Measurements from ENCODE around the gene SCN9A. TPM values are rescaled to one million over a fixed set of nuclear protein-coding genes. Genes with fewer than 3 reads are reported as not detected.

Gene SCN9A
- total RNA-seq, 2 experiments from 2014 or later: not detected

DNA sequence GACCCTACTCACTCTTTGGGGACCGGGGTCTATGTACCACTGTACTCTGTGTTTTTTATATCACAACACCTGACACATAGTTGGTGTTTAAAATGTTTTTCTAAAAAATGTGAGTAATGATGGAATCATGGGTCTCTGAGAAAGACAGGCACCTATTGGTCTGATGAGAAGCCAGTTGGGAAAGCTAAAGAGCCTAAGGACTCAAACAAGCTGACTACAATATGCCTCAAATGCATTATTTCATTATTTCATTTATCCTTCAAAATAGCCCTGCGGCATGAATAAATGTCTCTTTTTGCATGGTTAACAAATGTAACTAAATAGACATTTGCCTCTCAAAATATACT is 145.0 kb downstream of the SCN9A start:
- intact Hi-C loops (cut with micrococcal nuclease; ENCODE audit: unreplicated experiment): no loop called here
- no TSS peak for BruUV-seq (replicated peaks)
- Histone ChIP-seq H3K4me3 (ENCODE audit: low read depth, low read length, poor library complexity, severe bottlenecking) (no peak overlapping the region), H3K79me2 (ENCODE audit: insufficient read depth, low read depth, low read length) (no peaks in the 10 kb centered on the region), H2AFZ (ENCODE audit: low read length) (no peak overlapping the region), H3K9me2 (ENCODE audit: insufficient read depth, low read length) (no peaks in the 10 kb centered on the region), H3K4me1 (ENCODE audit: insufficient read depth, low read length, poor library complexity, severe bottlenecking) (no peaks in the 10 kb centered on the region), H3K36me3 (ENCODE audit: insufficient read depth, low read length) (no peaks in the 10 kb centered on the region), H4K20me1 (ENCODE audit: insufficient read depth, low read length) (no peaks in the 10 kb centered on the region), H3K27ac (ENCODE audit: low read depth, low read length, poor library complexity, severe bottlenecking) (no peak overlapping the region), H3K9me3 (ENCODE audit: low read length) (no peaks in the 10 kb centered on the region), H3K4me2 (ENCODE audit: low read length) (no peak overlapping the region)
- TF ChIP-seq EZH2phosphoT487 (IDR thresholded peaks at IDR 0.05; ENCODE audit: borderline replicate concordance, low read depth, low read length): no peak
- TF ChIP-seq, protein P1, sequence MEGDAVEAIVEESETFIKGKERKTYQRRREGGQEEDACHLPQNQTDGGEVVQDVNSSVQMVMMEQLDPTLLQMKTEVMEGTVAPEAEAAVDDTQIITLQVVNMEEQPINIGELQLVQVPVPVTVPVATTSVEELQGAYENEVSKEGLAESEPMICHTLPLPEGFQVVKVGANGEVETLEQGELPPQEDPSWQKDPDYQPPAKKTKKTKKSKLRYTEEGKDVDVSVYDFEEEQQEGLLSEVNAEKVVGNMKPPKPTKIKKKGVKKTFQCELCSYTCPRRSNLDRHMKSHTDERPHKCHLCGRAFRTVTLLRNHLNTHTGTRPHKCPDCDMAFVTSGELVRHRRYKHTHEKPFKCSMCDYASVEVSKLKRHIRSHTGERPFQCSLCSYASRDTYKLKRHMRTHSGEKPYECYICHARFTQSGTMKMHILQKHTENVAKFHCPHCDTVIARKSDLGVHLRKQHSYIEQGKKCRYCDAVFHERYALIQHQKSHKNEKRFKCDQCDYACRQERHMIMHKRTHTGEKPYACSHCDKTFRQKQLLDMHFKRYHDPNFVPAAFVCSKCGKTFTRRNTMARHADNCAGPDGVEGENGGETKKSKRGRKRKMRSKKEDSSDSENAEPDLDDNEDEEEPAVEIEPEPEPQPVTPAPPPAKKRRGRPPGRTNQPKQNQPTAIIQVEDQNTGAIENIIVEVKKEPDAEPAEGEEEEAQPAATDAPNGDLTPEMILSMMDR (conservative IDR thresholded peaks at IDR 0.05; ENCODE audit: low read length): no peak
- DNase-seq (ENCODE audit: low spot score): no peak
- POLR2A ChIA-PET: no interaction called here
- CTCF ChIA-PET (ENCODE audit: unreplicated experiment): no interaction called here

DNA sequence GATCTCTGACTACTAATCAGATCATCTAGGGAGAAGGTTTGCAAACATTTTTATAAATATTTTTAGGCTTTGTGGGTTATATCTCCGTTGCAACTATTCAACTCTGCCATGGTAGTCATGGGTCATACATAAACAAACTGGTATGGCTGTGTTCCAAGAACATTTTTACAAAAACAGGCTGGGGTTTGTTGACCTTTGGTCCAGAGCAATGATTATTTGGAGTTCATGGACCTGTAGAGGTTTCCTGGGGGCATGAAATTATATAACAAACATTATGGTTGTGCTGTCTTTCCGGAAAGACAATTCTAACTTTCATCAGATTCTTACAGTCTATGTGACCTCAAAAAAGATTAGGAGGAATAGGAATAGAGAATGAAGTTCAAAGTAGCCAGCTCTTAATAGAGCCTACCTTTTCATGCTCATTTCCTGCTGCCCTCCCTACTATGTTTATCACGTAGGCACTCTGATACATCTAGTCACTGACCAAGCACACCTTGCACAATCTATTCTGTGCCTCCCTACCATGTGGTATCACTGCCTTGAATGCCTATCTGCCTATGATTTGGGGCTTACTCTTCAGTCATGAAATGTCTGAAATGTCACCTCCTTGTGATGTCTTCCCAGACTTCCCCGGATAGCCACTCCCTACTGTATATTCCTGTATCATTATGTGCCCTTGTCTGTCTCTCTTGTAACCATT is 145.6 kb downstream of the SCN9A start:
- no peaks in the 10 kb centered on the region for H3K9me2 ChIP-seq (ENCODE audit: insufficient read depth, low read length)
- no peak for DNase-seq (ENCODE audit: low spot score)
- no peaks in the 10 kb centered on the region for H4K20me1 ChIP-seq (ENCODE audit: insufficient read depth, low read length)
- BruUV-seq (replicated peaks): no TSS peak
- TF ChIP-seq, protein P1 (conservative IDR thresholded peaks at IDR 0.05; ENCODE audit: low read length): no peak
- no peak for TF ChIP-seq EZH2phosphoT487 (IDR thresholded peaks at IDR 0.05; ENCODE audit: borderline replicate concordance, low read depth, low read length)
- H3K4me1 ChIP-seq (ENCODE audit: insufficient read depth, low read length, poor library complexity, severe bottlenecking): no peaks in the 10 kb centered on the region
- no peaks in the 10 kb centered on the region for H3K79me2 ChIP-seq (ENCODE audit: insufficient read depth, low read depth, low read length)
- H3K4me3 ChIP-seq (ENCODE audit: low read depth, low read length, poor library complexity, severe bottlenecking): no peak overlapping the region
- H3K36me3 ChIP-seq (ENCODE audit: insufficient read depth, low read length): no peaks in the 10 kb centered on the region
- CTCF ChIA-PET (ENCODE audit: unreplicated experiment): no interaction called here
- POLR2A ChIA-PET: no interaction called here
- no peak overlapping the region for H2AFZ ChIP-seq (ENCODE audit: low read length)
- H3K9me3 ChIP-seq (ENCODE audit: low read length): no peaks in the 10 kb centered on the region
- H3K4me2 ChIP-seq (ENCODE audit: low read length): no peak overlapping the region
- no peak overlapping the region for H3K27ac ChIP-seq (ENCODE audit: low read depth, low read length, poor library complexity, severe bottlenecking)
- intact Hi-C loops (cut with micrococcal nuclease; ENCODE audit: unreplicated experiment): no loop called here

DNA sequence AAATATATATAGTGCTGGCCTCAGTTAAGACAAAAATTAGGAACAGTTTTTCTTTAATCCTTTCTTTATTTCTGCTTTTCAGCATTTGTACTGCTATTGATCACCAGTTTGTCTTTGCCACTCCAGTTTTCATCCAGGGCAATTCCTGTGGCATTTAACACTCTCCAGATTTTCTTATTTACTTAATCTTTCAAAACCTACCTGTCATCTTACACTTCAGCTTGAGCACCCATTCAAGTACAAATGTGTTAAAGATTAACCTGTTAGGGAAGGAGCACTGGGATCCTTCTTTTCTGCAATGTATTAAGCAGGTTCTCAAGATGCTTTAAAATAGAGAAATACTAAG is 146.1 kb downstream of the SCN9A start:
- no TSS peak for BruUV-seq (replicated peaks)
- H3K4me1 ChIP-seq (ENCODE audit: insufficient read depth, low read length, poor library complexity, severe bottlenecking): no peaks in the 10 kb centered on the region
- no peak overlapping the region for H3K4me3 ChIP-seq (ENCODE audit: low read depth, low read length, poor library complexity, severe bottlenecking)
- H3K9me3 ChIP-seq (ENCODE audit: low read length): no peaks in the 10 kb centered on the region
- H3K36me3 ChIP-seq (ENCODE audit: insufficient read depth, low read length): no peaks in the 10 kb centered on the region
- intact Hi-C loops (cut with micrococcal nuclease; ENCODE audit: unreplicated experiment): no loop called here
- no peaks in the 10 kb centered on the region for H3K9me2 ChIP-seq (ENCODE audit: insufficient read depth, low read length)
- H3K4me2 ChIP-seq (ENCODE audit: low read length): no peak overlapping the region
- no peak for DNase-seq (ENCODE audit: low spot score)
- no peaks in the 10 kb centered on the region for H3K79me2 ChIP-seq (ENCODE audit: insufficient read depth, low read depth, low read length)
- H3K27ac ChIP-seq (ENCODE audit: low read depth, low read length, poor library complexity, severe bottlenecking): no peak overlapping the region
- TF ChIP-seq, protein P1 (conservative IDR thresholded peaks at IDR 0.05; ENCODE audit: low read length): no peak
- no peak for TF ChIP-seq EZH2phosphoT487 (IDR thresholded peaks at IDR 0.05; ENCODE audit: borderline replicate concordance, low read depth, low read length)
- H2AFZ ChIP-seq (ENCODE audit: low read length): no peak overlapping the region
- no peaks in the 10 kb centered on the region for H4K20me1 ChIP-seq (ENCODE audit: insufficient read depth, low read length)
- CTCF ChIA-PET (ENCODE audit: unreplicated experiment): no interaction called here
- POLR2A ChIA-PET: no interaction called here

Measured in OCI-LY7 (cell line).